Mesodermal cell (in vitro differentiated cells): ENCODE measurements around the gene SUCO.

Experiments used
- H3K27ac ChIP-seq: 2 replicates; pipeline ENCODE4 v1.7.0; 2013; ENCODE audit warnings: mild to moderate bottlenecking, low read depth, low read length, moderate library complexity; ENCODE audit not compliant: severe bottlenecking
- H3K36me3 ChIP-seq: 2 replicates; pipeline ENCODE4 v1.7.1; 2013; ENCODE audit warnings: mild to moderate bottlenecking, low read length, moderate library complexity; ENCODE audit not compliant: control insufficient read depth, insufficient read depth
- H3K4me1 ChIP-seq: one replicate; pipeline ENCODE4 v1.7.1; 2013; ENCODE audit warnings: mild to moderate bottlenecking, low read length; ENCODE audit not compliant: insufficient read depth, control insufficient read depth, poor library complexity, severe bottlenecking
- H3K4me3 ChIP-seq: 2 replicates; pipeline ENCODE4 v1.7.0; 2013; ENCODE audit warnings: low read length, control low read depth, mild to moderate bottlenecking; ENCODE audit not compliant: insufficient read depth, poor library complexity, severe bottlenecking; ENCODE audit errors: extremely low read depth
- H3K9me3 ChIP-seq: 2 replicates; pipeline ENCODE4 v1.7.1; 2013; ENCODE audit warnings: mild to moderate bottlenecking, low read length, moderate library complexity; ENCODE audit not compliant: control insufficient read depth
- WGBS, 2 experiments: methylation state at CpG; one replicate each; pipeline ENCODE4 v1.1.5; 2013; ENCODE audit warnings: missing lambda C conversion rate in 2 of 2; ENCODE audit not compliant: insufficient coverage in 2 of 2; 5-methylcytosine and 5-hydroxymethylcytosine counted together

Gene SUCO

GRCh38 chr1:172515436-172515835 is 17.5 kb upstream of the SUCO start:
- H3K27ac ChIP-seq: no peak overlapping the region
- no peaks in the 10 kb centered on the region for H3K9me3 ChIP-seq
- no peak overlapping the region for H3K4me3 ChIP-seq
- no peaks in the 10 kb centered on the region for H3K4me1 ChIP-seq
- no peaks in the 10 kb centered on the region for H3K36me3 ChIP-seq

GRCh38 chr1:172515927-172516326 is 17.0 kb upstream of the SUCO start:
- no peak overlapping the region for H3K27ac ChIP-seq
- no peaks in the 10 kb centered on the region for H3K36me3 ChIP-seq
- no peaks in the 10 kb centered on the region for H3K9me3 ChIP-seq
- no peak overlapping the region for H3K4me3 ChIP-seq
- H3K4me1 ChIP-seq: no peaks in the 10 kb centered on the region
- 80 to 100% methylated on average over 1 of the region's 1 CpG for WGBS, 2 experiments

- Histone ChIP-seq H3K36me3 (no peaks in the 10 kb centered on the region), H3K4me1 (no peaks in the 10 kb centered on the region), H3K4me3 (no peak overlapping the region), H3K9me3 (no peaks in the 10 kb centered on the region), H3K27ac (no peak overlapping the region)
- WGBS, 2 experiments: no CpG with 5 or more reads among the region's 1 CpG
Measured at GRCh38 chr1:172517081-172517480, 15.9 kb upstream of the SUCO start.

DNA sequence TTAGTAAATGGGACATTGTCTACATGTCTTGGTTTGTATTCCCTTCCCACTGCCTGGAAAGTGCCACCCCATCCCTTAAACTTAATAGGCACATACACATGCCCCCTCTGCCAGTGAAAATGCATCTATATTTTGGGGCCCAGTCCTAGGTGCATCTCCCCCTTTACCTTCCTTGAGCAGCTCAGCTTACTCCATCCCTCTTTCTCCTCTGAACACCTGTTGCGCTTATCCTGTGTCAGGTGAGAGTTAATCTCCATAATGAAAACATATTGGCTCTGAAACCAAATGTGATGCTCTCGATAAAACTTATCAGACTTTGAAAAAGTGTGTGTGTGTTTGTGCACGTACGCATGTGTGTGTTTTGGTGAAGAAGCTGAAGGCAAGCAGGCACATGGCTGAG is 15.4 kb upstream of the SUCO start:
- Histone ChIP-seq H3K36me3 (no peaks in the 10 kb centered on the region), H3K27ac (no peak overlapping the region), H3K9me3 (no peaks in the 10 kb centered on the region), H3K4me3 (no peak overlapping the region), H3K4me1 (no peaks in the 10 kb centered on the region)
- 85 to 97% methylated on average over 3 of the region's 4 CpGs for WGBS, 2 experiments

- 100% methylated on average over 1 of the region's 4 CpGs for WGBS, 2 experiments
- peaks cover 19% of the 10 kb centered on the region for H3K4me1 ChIP-seq
- no peaks in the 10 kb centered on the region for H3K36me3 ChIP-seq
- no peak overlapping the region for H3K4me3 ChIP-seq
- H3K27ac ChIP-seq: no peak overlapping the region
- H3K9me3 ChIP-seq: no peaks in the 10 kb centered on the region
Measured at GRCh38 chr1:172529304-172529703, 3.6 kb upstream of the SUCO start.

DNA sequence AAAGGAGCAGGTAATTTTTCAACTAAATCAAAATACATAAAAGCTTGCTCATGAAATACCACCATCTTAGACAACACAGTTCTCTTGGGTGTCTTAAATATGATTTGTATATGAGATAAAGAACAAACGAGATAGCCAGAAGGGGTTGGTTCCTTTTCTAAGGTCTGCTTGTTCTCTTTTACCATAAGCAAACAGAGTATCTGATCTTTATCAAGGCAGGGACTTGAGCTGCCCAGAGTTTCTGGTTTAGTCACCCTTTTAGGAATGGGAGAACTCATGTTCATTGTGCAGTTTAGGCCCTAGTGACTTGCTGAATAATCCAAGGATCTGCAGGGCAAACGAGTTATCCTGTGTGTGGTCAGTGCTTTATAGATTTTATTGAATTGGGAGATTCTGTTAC is 3.0 kb upstream of the SUCO start:
- no peaks in the 10 kb centered on the region for H3K9me3 ChIP-seq
- H3K4me3 ChIP-seq: no peak overlapping the region
- H3K27ac ChIP-seq: no peak overlapping the region
- no peaks in the 10 kb centered on the region for H3K36me3 ChIP-seq
- WGBS, 2 experiments: 86 to 100% methylated on average over 1 of the region's 2 CpGs
- peaks cover 19% of the 10 kb centered on the region for H3K4me1 ChIP-seq

GRCh38 chr1:172531412-172532182 is 1.4 kb upstream of the SUCO start:
- Histone ChIP-seq H3K36me3 (no peaks in the 10 kb centered on the region), H3K27ac (peak overlapping the region; percentile 94), H3K4me1 (peaks cover 19% of the 10 kb centered on the region), H3K4me3 (peak overlapping the region; percentile 92), H3K9me3 (no peaks in the 10 kb centered on the region)
- WGBS, 2 experiments: 0 to 21% methylated on average over 2 to 5 of the region's 11 CpGs

DNA sequence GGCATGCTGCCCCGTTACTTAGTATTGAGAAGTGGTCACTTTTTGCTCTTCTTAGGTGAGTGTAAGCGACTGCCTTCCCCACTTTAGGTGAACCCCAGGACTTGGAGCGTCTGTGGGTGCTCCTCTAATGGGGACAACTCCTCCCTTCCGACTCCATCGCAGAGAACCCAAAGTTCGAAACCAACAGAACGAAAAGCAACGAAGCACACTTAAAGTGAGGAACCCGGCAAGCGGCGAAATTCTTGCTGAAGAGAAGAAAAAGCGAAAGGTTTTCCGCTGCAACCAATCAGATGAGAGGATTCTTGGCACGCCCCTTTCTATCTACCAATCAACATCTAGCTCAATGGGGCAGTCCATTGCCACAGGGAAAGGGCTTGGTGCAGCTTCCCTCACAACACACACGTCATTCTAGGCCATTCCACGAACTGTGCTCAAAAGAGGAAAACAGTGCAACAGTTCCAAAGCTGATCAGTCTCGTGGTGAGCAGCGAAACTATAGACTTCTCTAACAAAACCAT is 709 bp upstream of the SUCO start:
- Histone ChIP-seq H3K4me3 (peak overlapping the region; percentile 92), H3K27ac (peak overlapping the region; percentile 94), H3K9me3 (no peaks in the 10 kb centered on the region), H3K36me3 (no peaks in the 10 kb centered on the region), H3K4me1 (peaks cover 19% of the 10 kb centered on the region)
- 0% methylated on average over 7 to 12 of the region's 18 CpGs for WGBS, 2 experiments

DNA sequence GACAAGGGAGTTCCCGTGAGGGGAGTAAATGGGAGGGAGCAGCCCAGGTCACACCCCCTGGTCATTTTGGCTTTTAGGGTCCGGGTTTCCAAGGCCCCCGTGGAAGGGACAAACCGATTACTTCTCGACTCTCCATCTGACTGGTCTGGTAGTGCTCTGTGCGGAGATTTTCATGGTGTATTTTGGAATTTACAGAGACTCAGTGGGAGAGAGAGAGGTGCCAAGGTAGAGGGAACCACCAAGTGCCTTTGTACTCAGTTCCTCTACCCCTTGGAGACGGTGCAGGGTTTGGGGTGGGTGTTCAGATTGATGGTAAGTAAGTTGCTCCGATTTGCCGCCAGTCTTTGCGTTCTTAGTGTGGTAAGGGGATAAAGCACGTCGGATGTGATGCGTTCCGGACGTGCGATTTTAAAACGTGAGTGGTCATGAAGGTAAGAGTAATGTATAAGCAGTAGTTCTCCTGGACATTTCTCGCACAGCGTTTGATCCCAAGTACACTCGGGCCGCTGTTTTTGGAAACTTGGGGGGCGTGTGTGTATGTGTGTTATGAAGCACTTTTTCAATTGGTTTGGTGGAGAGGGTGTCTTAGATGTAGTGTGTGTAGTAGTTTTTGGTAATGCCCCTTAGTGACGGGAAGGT is 682 bp downstream of the SUCO start:
- H3K36me3 ChIP-seq: no peaks in the 10 kb centered on the region
- H3K9me3 ChIP-seq: no peaks in the 10 kb centered on the region
- peak overlapping the region; percentile 94 for H3K27ac ChIP-seq
- H3K4me1 ChIP-seq: peaks cover 19% of the 10 kb centered on the region
- 1% methylated on average over 18 to 23 of the region's 23 CpGs for WGBS, 2 experiments
- H3K4me3 ChIP-seq: peak overlapping the region; percentile 92

- no peaks in the 10 kb centered on the region for H3K9me3 ChIP-seq
- no peaks in the 10 kb centered on the region for H3K36me3 ChIP-seq
- no peak overlapping the region for H3K4me3 ChIP-seq
- no peak overlapping the region for H3K27ac ChIP-seq
- 100% methylated on average over 1 of the region's 3 CpGs for WGBS, 2 experiments
- peaks cover 5% of the 10 kb centered on the region for H3K4me1 ChIP-seq
Measured at GRCh38 chr1:172536256-172536655, 3.3 kb downstream of the SUCO start.

- Histone ChIP-seq H3K4me3 (no peak overlapping the region), H3K4me1 (no peaks in the 10 kb centered on the region), H3K27ac (no peak overlapping the region), H3K36me3 (no peaks in the 10 kb centered on the region), H3K9me3 (no peaks in the 10 kb centered on the region)
- no CpG with 5 or more reads among the region's 2 CpGs for WGBS, 2 experiments
Measured at GRCh38 chr1:172537366-172537765, 4.4 kb downstream of the SUCO start.
